ENCODE data around the gene TANGO6.
"Not testable (repeated sequence)": the region's sequence is repeated elsewhere in the genome, so short reads cannot be mapped to it uniquely, and the experiment has no call there.

Gene TANGO6

GRCh38 chr16:68969338-68969737, 126.0 kb downstream of the TANGO6 start:
- DNase-seq (ENCODE audit: low read depth) = no peak

DNA sequence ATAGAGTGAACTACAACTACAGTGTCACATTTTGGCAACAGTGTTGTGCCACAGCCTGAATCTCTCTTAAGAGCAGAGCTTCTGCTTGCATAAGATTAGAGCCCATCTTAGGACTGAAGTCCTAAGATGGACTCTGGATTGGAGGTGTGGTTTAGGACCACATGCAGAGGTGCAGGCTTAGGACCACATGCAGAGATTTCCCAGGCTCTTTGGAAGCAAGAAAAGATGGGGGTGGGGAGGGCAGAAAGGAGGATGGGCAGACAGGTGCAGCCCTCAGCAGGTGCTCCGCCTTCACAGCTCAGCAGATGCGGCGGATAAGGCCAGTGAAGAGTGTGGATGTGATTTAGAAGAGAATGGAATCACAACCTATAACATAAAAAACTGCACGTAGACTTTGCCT, 128.7 kb downstream of the TANGO6 start:
- no peak for DNase-seq (ENCODE audit: low read depth)

DNA sequence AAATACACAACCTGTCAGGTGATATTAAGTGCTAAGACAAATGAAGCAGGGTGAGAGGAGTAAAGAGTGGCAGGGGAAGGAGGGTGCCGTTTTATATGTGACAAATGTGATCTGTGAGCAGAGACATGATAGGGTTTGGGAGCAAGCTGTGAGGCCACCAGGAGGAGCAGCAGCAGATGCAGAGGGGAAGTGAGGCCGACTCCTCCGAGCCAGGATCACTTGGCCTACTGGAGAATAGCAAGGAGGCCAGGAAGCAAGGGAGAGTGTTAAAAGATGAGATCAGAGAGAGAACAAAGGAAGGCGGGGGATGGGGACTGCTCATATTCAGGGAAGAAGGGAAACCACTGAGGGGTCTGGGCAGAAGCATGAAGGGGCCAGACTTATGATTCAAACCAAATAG, 129.4 kb downstream of the TANGO6 start:
- no peak for DNase-seq (ENCODE audit: low read depth)

- DNase-seq (ENCODE audit: low read depth) = no peak
Observed at GRCh38 chr16:68973611-68974120, 130.3 kb downstream of the TANGO6 start.

DNA sequence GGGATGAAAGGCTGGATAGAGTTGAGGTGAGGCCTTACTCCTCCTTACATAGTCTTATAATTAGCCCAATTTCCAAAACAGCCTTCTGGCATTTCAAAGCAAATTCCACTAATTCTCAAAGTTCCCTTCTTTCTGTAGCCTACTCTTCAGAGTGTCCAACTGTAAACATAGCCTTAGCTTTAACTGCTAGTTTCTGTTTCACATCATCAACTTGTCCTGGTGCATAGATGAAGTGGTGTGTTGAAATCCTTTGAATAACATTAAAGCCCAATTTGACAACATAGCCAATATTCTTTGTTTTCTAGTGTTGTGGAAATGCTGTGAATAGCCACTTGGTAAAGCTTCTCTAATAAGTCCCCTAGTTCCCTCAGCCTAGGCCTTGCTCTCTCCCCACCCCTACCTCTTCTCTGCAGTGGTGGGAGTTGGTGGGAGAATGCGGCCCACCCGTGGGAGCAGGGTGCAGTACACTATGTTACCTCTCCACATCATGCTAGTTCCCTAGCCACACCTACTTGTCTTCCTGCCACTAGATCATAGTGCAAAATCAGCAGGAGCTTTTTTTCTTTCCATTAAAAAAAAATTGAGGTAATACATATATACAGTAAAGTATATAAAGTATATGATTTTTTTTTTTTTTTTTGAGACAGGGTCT, 135.1 kb downstream of the TANGO6 start:
- DNase-seq (ENCODE audit: low read depth) = no peak

- DNase-seq (ENCODE audit: low read depth) = no peak
Observed at GRCh38 chr16:68980695-68981315, 137.5 kb downstream of the TANGO6 start.

- DNase-seq (ENCODE audit: low read depth) = no peak
Observed at GRCh38 chr16:68981971-68982370, 138.6 kb downstream of the TANGO6 start.

DNA sequence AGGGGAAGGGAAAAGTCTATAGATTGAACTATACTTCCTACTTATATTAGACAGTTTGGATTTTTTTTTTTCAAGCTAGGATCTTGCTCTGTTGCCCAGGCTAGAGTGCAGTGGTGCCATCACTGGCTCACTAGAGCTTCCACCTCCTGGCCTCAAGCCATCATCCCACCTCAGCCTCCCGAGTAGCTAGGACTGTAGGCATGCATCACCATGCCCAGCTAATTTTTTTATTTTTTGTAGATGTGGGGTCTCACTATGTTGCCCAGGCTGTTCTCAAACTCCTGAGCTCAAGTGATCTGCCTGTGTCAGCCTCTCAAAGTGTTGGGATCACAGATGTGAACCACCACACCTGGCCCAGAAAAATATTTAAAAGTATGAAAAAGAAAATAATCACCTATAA, 141.1 kb downstream of the TANGO6 start:
- DNase-seq (ENCODE audit: low read depth) = no peak

DNA sequence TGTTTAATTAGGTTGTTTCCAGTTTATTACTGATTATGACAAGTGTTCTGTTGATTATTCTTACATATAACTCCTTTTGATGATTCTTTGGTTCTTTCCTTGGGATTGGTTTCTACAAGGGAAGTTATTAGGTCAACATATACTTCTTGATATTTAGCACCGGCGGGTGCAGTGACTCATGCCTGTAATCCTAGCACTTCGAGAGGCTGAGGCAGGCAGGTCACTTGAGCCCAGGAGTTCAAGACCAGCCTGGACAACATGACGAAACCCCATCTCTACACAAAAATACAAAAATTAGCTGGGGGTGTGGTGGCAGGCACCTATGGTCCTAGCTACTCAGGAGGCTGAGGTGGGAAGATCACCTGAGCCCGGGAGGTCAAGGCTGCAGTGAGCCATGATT, 141.9 kb downstream of the TANGO6 start:
- no peak for DNase-seq (ENCODE audit: low read depth)

GRCh38 chr16:68985855-68986254, 142.5 kb downstream of the TANGO6 start:
- no peak for DNase-seq (ENCODE audit: low read depth)

DNA sequence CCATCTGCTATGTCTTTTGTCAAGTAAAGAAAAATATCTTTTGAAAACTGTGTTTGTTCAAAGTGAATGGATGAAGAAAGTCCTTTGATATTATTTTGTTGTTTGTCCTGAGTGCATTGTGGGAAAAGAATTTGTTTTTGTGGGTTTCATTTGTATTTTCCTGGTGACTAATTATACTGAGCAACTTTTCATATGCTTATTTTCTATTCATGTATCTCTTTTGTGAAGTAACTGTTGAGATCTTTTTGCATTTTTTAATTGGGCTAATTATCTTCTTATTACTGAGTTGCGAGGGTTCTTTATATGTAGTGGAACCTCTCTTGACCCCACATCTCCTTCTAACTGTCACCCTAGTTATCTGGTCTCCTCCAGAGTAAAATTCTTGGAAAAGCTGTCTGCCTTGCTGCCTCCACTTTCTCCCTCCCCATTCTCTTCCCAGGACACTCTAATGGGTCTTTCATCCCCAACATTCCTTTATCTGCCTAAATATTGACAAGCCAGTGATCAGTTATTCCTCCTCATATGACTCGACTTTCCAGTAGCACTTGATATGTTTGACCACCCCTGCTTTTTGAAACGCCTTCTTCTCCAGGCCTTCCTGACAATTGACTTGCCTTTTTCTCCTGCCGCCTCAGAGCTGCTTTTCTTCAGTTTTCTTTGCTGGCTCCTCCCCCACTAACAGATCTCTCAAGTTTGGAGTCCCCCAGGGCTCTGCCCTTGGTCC, 144.6 kb downstream of the TANGO6 start:
- DNase-seq (ENCODE audit: low read depth) = no peak

DNA sequence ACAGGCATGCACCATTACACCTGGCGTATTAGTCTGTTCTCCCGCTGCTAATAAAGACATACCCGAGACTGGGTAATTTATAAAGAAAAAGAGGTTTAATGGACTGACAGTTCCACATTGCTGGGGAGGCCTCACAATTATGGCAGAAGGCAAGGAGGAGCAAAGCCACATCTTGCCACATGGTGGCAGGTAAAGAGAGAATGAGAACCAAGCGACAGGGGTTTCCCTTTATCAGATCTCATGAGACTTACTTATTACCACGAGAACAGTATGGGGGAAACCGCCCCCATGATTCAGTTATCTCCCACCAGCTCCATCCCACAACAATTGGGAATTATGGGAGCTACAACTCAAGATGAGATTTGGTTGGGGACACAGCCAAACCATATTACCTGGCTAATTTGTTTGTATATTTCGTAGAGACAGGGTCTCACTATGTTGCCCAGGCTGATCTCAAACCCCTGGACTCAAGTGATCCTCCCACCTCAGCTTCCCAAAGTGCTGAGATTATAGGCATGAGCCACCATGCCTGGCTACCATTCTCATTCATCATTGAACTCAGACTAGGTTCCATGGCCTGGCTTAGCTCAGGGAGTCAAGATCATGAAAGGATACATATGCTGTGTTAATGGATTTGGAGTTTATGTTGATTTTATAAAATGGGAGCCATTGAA, 147.0 kb downstream of the TANGO6 start:
- DNase-seq (ENCODE audit: low read depth) = not testable (repeated sequence)

GRCh38 chr16:68991075-68991474, 147.7 kb downstream of the TANGO6 start:
- no peak for DNase-seq (ENCODE audit: low read depth)

DNA sequence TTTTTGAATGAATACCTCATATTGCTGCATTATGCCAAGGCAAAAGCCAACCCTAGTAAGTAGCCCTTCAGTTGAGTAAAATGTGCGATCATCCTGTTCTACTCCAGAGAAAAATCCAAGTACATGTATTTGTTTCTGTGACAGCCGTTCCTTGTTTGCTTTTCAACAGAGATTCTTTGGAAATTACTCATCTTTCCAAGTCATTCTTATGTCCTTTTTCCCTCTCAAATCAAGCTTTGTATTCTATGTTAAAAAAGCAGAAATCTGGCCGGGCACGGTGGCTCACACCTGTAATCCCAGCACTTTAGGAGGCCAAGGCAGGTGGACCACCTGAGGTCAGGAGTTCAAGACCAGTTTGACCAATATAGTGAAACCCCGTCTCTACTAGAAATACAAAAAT, 149.2 kb downstream of the TANGO6 start:
- DNase-seq (ENCODE audit: low read depth) = no peak

- DNase-seq (ENCODE audit: low read depth) = no peak
Observed at GRCh38 chr16:68993456-68993855, 150.1 kb downstream of the TANGO6 start.

- DNase-seq (ENCODE audit: low read depth) = no peak
Observed at GRCh38 chr16:68993885-68994284, 150.6 kb downstream of the TANGO6 start.

GRCh38 chr16:68994324-68994723, 151.0 kb downstream of the TANGO6 start:
- no peak for DNase-seq (ENCODE audit: low read depth)

DNA sequence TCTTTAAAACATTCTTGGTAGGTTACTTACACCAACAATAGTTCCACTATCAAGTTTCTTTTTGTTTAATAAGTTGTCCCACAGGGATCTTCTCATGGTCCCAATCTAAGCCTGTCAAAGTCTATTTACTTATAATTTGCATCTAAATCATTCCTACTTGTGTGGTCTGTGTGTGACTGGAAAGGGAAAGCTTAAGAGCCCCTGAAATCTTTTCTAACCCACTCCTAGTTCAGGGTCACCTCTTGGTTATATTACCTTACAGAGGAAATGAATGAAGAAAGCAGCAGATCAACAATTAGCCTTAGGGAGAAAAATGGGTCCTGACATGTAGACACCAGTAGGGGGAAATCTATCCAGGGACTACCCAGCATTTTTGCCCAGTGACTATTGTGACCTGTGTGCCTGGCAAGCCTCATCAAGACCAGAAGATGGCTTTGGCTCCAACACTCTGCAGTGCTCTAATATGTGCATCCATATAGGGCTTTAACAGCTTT, 151.7 kb downstream of the TANGO6 start:
- no peak for DNase-seq (ENCODE audit: low read depth)

- no peak for DNase-seq (ENCODE audit: low read depth)
Observed at GRCh38 chr16:68997564-68997963, 154.2 kb downstream of the TANGO6 start.

DNA sequence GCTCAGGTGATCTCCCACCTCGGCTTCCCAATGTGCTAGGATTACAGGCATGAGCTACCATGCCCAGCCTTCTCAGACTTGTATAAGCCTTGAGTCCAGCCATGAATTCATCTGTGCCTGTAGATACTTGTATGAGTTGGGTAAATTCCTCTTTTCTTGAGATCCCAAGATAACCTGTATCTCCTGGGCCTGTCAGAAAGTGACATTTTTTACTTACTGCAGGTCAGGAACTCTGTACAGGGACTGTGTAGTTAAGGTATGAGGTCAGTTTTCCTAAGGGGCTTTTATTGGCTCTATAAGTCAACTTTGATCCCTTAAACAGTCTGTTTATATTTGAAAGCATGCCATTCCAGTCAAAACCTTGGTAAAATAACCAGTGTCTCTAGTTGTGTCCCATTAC, 155.8 kb downstream of the TANGO6 start:
- no peak for DNase-seq (ENCODE audit: low read depth)

DNA sequence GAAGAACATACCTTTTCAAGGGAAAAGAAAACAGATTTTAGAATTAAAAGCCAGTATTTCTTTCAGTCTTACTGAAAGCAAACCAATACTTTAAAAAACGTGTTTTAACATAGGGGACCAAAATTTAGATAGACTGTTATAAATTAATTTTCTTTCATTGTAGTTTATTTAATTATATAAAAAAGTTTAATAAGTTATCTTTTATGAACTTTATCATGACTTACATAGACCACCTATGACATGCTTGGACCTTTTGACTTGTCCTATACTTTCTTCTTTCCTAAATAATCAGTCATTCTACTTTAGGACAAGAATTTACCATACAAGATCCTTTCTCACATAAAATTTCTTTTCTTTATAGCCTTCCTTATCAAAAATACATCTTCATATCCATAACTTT, 160.2 kb downstream of the TANGO6 start:
- no peak for DNase-seq (ENCODE audit: low read depth)

DNA sequence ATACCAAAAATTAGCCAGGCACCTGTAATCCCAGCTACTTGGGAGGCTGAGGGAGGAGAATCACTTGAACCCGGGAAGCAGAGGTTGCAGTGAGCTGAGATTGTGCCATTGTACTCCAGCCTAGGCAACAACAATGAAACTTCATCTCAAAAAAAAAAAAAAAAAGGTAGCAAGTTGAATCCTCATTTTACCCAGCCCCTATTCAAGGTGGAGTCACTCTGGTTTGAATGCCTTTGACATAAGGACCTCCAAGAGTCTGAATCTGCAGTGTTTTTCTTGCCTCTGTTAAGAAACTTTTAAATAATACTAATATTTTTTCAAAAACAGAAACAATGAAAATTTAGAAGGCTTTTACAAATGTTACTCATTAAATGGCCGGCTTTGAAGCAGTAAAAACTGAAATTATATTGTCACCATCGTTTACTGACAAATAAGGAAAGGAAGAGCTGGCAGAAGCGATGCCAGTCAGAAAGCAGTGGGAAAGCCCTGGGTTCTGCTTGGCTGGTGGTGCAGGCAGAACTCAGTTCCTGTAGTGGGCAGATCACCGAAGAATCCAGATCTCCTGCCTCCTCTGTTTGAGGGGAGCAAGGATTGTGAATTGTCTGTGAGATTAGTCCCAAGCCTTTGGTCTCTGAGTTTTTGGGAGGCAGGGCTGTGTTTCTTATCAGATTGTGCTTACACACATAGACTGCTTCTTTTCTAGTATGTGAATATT, 162.5 kb downstream of the TANGO6 start:
- no peak for DNase-seq (ENCODE audit: low read depth)
